Stimulated activated CD8-positive, alpha-beta memory T cell treated with anti-CD3 and anti-CD28 coated beads, Interleukin-7, amount 100 ng/mL, for 4 hours (primary cell): ENCODE results near the gene NPHS1.
"Not testable (repeated sequence)": the region's sequence is repeated elsewhere in the genome, so short reads cannot be mapped to it uniquely, and the experiment has no call there.

ENCODE experiments used
- DNase-seq, 2 donors: peaks; one replicate each; pipeline ENCODE4 v3.0.0-alpha.2; 2020; ENCODE audit warnings: low read depth in 2 of 2

Gene NPHS1

DNA sequence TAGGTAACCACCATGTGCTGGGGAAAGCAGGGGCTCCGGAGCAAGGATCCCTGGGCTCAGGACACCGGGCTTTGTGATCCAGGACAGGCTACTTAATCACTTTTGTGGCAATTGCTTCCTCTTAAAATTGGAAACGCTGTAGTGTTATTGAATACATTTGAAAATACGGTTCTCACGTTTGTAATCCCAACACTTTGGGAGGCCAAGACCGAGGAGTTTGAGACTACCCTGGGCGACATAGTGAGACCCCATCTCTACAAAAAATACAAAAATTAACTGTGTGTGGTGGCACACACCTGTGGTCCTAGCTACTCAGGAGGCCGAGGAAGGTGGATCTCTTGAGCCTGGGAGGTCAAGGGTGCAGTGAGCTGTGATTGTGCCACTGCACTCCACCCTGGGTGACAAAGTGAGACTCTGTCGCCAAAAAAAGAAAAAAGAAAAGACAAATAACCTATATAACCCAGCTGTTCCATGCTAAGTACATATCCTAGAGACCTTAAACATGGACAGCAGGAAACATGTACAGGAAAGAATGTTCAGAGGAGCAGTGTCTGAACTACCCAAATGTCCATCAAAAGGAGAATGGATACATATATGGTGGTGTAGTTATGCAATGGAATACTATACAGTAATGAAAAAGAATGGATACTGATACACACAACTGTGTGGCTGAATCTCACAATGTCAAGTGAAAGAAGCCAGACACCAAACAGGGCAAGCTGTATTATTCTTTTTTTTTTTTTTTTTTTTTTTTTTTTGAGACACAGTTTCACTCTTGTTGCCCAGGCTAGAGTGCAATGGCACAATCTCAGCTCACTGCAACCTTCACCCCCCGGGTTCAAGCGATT, 39.0 kb downstream of the NPHS1 start:
- no peak for DNase-seq

DNA sequence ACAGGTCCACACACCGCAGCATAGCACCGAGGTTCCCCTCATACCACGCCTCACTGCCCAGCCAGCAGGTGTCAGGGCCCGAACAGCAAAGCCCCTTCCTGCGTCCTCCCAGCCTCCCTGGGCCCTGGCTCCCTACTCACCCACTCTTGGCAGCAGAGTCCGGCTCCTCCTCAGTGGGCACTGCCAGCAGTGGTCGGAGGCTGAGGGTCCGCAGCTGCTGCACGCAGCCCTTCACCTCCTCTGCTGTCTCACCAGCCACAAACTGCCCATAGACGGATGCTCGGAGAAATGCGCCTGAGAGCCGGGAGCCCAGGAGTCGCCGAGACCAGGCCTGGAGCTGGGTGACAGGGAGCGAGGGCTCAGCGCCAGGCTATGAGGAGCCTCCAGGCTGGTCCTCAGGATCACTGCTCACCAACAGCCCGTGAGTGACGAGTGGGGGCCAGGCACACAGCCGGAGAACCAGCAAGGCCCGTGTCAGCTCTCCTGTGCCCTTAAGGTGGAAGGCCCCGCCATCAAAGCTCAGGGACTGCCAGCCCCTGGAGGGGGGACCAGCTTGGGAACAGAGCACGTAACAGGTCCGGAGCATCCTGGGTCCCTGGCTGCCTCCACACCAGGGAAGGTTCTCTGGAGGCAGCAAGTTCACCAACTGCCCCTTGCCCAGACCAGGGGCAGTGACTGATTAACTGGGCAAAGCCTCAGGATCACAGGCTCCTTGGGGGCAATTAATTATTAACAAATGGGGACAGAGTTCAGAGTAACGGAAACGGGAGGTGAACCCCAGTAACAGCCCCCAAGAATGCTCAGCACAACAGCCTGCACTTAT, 39.9 kb downstream of the NPHS1 start, which contains the start of gene PRODH2:
Gene PRODH2 (minus strand): TSS at position 626 of the 823 bp plus-strand sequence. CDS start 40 bp downstream, at position 586.
- DNase-seq, result no peak

- DNase-seq, result no peak
Observed at GRCh38 chr19:35811317-35812219, 40.7 kb downstream of the NPHS1 start.

DNA sequence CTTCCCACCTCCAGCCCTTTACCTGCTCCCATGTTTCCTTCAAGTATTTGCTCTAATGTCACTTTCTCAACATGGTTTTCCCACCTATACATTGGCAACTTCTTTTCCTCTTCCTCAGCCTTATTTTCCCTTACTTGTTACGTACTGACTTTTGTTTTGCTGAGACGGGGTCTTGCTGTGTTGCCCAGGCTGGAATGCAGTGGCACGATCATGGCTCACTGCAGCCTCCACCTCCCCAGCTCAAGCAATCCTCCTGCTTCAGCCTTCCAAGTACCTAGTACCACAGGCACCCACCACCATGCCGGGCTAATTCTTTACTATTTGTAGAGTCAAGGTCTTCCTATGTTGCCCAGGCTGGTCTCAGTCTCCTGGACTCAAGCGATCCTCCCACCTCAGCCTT, 44.7 kb downstream of the NPHS1 start:
- DNase-seq, result no peak

GRCh38 chr19:35806597-35806996, 45.7 kb downstream of the NPHS1 start:
- no peak for DNase-seq

- DNase-seq, result no peak
Observed at GRCh38 chr19:35805526-35806102, 46.7 kb downstream of the NPHS1 start.

GRCh38 chr19:35801828-35802227, 50.5 kb downstream of the NPHS1 start:
- no peak for DNase-seq

DNA sequence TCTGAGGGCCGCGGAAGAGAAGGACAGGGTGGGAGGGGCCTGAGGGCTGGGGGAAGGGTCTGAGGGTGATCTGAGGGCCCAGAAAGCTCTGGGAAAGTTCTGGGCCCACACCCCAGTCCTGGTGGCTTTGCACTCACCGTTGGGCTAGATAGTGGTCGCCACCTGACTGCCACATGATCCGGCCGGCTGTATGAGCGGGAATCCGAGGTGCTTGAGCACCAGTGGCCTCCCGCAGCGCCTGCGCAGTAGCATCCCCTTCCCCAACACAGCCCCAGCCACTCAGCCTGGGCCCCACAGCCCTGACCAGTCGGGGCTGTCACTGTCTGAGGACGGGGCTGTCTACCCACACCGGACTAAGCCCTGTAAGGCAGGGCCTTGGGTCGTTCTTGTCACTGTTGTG, 54.6 kb downstream of the NPHS1 start:
- DNase-seq, result no peak

DNA sequence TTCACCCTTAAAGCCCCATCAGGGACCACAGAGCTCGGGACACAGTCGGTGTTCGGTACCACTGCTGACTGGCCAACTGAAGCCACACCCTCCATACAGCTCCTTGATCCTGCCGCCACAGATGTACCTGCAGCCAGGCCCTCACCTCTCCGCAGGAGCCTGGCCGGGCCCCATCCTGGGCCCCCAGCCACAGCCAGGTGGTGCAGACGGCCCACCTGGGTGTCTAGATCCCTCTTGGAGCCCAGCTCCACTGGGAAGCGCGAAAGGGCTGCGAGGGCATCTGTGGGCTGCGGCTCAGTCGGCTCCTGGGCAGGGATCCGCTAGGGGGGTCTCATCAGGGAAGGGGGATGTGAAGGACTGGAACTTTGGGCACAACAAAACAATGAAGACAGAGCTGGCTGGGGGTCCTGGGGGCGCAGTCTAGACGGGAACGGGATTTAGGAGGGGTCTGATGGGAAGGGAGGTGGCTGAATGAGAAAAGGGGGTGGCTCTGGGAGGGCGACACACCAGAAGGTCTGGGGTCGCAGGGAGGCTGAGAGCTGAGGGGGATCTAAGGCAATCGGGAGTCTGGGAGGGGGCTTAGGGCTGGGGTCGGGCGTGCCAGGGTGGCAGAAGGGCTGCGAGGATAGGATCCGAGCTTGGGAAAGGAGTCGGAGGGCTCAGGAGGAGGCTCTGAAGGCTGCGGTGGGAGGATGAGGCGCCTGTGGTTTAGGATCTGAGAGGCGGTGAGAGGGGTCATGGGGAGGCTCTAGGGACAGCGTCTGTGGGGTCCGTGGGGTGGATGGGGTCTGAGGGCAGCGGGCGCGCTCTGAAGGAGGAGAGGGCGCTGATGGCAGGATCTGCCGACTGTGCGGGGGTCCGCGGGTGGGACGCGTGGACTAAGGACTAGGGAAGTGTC, 55.4 kb downstream of the NPHS1 start:
- DNase-seq, result no peak

- DNase-seq, result not testable (repeated sequence)
Observed at GRCh38 chr19:35795564-35795963, 56.7 kb downstream of the NPHS1 start.

- DNase-seq, result no peak
Observed at GRCh38 chr19:35793381-35794165, 58.7 kb downstream of the NPHS1 start.

DNA sequence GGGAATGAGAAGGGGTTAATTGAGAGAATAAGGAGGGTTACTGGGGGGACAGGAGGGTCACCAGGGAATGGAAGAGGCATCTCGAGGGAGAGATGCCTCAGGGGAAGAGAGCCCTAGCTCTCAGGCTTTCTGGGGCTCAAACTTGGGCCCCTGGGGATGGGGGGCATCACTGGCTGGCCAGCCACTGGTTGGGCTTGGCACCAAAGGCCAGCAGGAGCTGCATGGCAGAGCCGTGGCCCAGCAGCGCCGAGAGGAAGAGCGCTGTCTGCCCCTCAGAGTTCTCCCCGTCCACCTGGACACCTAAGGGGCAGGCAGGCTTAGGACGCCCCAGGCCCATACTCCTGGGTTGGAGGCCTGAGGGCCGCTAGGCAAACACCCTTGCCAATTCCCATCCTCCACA, 59.4 kb downstream of the NPHS1 start:
- DNase-seq, result no peak

DNA sequence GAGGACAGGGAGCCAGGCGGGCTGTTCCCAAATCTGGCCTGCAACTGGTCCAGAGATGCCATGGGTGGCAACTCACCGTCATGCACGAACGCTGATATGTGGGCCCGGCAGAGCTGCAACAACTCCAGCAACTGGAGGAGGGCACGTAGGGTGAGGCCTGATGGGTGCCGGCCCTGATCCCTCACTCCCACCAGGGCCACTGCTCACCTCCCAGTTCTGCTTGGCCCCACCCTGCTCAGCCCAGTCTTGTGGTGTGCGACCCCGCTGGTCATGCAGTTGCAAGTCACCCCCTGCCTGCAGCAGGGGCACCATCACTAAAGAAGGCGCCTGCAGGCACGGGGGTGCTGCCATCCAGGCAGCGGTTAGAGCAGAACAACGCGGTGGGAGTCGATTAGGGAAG, 60.0 kb downstream of the NPHS1 start:
- no peak for DNase-seq

DNA sequence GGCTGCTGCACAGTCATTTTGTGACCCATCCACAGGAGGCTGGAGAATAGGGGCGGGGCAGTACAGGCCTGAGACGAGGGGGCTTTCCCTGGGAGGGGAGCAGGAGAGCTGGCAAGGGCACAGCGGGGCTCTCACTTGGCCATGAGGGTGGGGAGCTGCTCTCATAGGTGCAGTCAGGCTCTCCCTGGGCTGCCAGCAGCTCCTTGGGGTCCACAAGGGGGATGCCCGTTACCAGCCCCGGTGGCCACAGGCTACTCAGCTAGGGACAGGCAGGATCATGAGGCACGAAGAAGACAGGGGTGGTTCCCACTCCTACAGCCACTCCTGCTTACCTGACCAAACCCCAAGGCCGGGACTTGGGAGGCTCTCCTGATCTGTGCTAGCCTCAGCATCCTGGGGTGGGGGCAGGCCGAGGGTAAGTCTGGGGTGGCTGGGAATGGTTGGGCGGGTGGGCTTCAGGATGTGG, 60.5 kb downstream of the NPHS1 start:
- no peak for DNase-seq

DNA sequence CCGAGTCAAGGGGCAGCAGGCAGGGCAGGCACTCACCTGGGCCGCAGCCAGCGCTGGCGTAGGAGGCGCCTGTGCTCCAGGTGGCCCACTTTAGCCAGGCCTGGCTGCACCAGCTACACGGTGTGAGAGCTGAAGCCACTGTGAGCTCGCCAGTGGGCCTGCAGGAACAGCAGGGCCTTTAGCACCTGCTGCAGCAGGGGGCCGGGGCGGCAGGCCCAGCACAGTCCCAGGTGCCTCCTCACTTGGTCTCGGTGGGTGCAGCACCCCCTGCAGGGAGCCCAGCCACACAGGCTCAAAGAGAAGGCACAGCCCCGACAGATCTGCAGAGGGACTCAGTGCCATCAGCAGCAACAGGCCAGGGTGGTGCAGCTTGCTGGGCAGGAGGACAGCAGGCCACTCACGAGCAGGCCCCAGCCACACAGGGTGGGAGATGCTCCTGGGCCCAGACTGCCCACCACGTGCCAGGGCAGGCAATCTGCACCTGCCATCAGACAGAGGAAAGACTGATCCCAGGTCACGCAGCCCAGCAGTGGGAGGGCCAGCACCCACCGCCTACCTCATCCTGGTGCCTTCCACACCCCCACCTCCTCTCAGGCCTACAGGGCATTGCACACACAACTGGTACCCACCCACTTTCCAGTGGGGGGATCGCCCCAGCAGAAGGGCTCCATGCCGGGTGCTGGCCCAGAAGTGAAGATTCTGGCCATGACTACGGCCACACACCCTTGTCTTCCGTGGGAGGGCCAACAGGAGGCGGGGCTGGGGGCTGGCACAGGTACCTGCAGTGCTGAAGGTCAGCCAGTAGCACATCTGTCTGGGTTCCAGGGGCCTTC, 61.1 kb downstream of the NPHS1 start:
- no peak for DNase-seq

DNA sequence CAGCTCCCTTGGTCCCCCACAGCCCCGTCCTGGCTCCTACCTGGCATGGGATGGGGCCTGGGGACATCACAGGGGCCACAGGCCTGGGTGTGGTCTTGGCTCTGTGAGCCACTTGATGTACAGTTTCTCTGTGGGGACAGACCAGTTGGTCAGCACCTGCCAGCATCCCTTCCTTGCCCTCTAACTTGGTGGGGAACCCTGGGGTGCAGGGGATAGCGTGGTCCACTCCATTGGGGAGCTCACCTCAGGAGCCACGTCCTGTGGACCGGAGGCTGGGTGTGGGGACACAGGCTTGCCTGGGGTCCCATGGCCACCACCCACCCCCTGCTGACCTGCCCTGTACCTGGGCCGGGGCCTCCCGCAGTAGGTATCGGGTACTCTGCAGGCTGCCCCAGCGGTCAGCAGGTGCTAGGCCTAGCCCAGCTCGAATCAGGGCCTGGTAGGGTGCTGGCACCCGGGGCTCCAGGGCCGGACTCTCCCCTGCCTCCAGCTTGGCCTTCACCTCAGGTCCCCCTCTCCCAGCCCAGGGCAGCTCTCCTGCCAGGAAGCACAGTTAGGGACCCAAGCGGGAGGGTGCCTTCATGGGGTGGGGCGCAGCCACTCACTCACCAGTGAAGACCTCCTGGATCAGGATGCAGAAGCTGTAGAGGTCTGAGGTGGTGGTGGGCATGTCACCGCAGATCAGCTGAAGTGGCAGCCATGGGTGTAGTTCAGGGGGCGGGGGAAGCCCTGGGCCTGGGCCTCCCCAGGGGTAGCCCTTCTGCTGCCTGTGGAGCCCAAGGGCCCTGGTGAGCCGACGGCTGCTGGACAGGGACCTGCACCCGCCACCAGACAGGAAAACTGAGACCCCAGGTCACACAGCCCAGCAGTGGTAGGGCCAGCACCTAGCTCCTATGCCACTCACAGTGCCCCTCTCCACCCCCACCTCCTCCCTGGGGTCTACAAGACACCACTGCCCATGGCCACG, 62.0 kb downstream of the NPHS1 start:
- no peak for DNase-seq
